ENCODE measurements around the gene SOAT1.
"Not testable (repeated sequence)": the region's sequence is repeated elsewhere in the genome, so short reads cannot be mapped to it uniquely, and the experiment has no call there.

SOAT1 gene

DNA sequence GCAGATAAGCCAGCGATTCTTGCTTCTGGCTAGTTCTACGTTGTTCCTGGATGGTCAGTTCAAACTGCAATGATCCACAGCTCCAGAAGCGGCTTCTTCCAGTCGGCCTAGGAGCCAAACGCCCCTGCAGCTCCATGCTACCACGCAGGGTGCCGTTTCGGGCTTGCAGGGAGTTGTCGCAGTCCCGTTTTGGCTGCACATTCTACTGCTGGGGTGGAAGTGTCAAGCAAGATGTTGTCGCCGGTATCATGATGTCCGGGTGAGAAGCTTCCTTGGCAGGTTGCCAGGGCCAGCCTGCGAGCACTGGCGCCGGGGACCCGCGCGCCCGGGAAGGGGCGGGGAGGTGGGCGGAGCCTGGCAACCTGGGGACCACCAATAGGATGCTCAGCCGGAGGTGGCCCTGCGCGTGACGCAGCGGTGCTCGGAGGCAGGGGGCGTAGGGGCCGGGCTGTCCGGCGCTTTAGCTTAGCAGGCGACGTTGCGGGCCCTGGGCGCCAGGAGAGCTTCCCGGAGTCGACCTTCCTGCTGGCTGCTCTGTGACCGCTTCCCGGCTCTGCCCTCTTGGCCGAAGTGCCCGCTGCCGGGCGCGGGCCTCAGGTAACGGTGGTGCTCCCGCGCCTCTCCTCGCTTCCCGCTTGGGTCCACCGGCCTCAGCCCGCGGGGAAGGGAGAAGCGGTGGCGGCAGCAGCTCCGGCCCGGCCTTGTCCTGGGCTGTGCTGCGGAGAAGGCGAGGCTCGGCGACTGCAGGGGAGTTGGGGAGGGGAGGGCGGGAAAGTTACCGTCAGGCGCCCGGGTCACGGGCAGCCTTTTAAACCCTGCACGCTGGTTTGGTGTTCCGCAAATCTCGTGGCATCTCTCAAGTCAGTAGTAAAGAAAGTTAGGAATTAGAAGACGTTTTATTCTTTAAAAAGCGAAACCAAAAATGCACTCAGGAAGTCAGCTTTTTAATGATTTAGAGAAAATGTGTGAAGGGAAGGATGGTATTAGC, at the start of gene SOAT1:
Gene SOAT1, plus strand, starts transcription at position 458 of the 988 bp plus-strand sequence. CDS start 8,888 bp downstream, outside the sequence.
- peak; percentile 97 for DNase-seq

DNA sequence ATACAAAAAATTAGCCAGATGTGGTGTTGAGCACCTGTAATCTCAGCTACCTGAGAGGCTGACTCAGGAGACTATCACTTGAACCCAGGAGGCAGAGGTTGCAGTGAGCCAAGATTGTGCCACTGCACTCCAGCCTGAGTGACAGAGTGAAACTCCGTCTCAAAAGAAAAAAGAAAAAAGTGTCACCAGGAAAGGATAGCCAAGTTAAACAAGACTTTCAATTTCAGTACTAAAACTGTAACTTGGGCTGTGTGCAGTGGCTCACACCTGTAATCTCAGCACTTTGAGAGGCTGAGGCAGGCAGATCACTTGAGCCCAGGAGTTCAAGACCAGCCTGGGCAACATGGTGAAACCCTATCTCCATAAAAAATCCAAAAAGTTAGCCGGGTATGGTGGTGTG, 48.2 kb upstream of the SOAT1 start:
- DNase-seq: not testable (repeated sequence)

DNA sequence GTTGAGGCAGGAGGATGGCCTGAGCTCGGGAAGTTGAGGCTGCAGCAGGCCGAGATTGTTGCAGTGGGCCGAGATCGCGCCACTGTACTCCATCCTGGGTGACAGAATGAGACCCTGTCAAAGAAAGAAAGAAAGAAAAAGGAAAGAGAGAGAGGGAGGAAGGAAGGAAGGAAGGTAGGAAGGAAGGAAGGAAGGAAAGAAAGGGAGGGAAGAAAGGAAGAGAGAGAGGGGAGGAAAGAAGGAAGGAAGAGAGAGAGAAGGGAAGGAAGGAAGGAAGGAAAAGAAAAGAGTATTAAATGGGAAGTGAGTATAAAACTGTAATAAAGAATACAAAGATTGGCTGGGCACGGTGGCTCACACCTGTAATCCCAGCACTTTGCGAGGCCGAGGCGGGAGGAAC, 45.7 kb upstream of the SOAT1 start:
- DNase-seq: no peak

DNA sequence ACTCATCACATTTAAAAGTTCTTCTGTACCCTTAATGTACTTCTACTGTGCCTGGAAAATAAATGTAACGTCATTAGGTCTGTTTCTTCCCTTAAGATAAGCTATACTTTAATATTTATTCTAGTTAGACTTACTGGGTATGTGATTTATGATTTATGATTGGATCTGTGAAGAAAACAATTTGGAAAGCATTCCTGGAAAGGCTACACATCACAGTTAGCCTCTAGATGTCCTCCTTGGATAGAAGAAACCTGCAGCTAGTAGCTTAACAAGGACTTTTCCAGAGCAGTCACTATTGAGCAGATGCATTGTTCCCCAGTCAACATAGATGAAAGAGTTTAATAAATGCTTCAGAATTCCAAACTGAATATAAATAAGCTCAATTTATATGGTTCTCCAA, 41.9 kb upstream of the SOAT1 start:
- no peak for DNase-seq

DNA sequence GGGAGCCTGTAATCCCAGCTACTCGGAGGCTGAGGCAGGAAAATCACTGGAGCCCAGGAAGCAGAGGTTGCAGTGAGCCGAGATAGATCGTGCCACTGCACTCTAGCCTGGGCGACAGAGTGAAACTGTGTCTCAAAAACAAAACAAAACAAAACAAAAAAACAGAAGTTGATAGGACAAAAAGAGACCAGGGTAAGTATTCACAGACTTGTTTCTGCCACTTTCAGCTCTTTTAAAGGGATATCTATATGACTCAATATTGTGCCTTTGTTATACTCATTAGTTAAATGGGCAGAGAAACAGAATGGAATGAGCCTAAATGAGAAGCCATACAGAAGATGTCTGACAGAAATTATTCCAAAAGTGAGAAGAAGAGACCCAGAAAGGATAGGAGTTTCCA, 41.0 kb upstream of the SOAT1 start:
- DNase-seq: no peak

DNA sequence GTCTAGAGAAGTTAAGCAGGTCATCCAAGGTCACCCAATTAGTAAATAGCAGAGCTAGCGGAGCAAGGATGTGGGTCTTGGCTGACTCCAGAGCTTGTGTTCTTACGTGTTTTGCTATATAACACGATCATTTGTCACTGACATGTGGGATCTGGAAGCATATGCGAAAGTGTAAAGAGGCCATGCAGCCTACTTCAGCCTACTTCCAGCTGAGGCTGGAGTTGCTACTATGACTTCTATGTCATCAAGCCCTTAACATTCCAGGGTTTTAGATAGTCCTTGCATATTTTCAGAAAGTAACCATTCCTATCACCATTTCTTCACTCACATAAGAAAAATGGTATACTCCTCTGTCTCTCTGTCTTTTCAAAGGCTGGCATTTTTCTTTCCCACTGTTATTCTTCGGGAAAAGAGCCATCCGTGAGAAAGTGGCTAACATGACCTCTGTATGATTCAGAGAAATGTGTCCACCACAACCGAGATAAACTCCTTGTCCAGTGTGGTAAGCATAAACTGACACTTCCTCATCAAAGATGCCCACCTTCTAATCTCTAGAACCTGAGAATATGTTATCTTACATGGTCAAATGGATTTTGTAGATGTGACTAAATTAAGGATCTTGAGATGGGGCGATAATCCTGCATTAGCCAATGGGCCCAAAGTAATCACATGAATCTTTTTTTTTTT, 40.2 kb upstream of the SOAT1 start:
- DNase-seq: no peak

DNA sequence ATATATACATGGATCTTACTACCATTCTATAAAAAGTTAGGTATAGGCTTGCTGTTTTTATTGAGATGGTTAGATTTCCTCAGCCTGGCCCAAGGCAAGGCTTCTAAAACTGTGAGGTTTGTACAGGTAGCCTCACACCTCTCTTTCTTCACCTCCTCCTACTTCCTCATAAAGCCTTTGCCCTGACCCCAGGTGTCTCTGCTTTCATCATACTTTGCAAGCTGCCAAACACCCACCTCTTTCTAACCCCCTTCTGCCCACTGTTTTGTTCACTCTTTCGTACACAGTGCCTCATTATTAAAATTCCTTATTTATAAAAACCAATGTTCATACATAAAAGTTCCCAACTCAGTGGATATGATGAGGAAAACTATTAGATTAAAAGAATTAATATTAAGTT, 31.4 kb upstream of the SOAT1 start:
- DNase-seq: no peak

DNA sequence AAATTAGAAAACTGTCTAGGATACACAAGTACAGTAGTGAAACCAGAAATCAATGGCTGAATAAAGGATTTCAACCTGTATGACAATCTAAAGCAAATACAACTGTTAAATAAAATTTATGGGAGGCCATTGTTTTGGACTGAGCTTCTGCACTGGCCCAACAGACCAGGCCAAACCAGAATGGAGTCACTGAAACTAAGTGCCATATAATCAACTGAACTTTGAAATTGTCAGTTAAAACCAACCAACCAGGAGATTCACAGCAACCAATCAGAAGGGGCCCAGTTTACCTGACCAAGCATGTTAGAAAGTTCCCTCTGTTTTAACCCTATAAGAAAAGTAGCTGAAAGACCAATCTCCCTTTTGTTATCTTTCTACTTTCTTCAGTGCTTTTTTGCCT, 30.5 kb upstream of the SOAT1 start:
- no peak for DNase-seq

DNA sequence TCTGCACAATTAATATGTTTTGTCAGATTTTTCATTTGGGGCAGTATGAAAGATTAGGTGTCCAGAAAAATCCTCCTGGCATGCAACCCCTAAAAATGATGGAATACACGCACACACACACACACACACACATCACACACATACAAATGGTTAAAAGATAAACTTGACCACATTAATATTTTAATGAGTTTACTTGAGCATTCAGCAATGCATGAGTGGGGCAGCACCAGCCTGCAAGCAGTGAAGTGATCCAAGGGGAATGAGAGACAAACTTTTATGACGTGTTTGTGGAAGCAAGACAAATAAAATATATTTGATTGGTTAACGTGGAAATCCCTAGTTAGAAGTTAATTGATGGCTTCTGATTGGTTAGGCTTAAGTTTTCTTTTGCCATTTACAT, 29.1 kb upstream of the SOAT1 start:
- DNase-seq: no peak

DNA sequence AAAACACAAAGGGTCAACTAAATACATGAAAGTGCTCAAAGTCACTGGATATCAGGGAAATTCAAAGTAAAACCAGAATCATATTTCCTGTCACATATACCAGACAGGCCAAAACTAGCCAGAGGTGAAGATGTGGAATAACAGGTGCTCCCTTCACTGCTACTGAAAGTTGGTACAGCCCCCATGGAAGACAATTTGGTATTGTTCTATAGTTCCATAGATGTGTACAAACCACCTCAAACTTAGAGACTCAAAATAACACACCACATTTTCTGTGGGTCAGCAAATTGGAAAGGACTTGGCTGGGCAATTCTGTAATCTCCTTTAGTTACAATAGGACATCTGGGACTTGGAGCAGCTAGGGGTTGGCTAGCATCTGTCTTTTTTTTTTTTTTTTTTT, 24.5 kb upstream of the SOAT1 start:
- DNase-seq: no peak

DNA sequence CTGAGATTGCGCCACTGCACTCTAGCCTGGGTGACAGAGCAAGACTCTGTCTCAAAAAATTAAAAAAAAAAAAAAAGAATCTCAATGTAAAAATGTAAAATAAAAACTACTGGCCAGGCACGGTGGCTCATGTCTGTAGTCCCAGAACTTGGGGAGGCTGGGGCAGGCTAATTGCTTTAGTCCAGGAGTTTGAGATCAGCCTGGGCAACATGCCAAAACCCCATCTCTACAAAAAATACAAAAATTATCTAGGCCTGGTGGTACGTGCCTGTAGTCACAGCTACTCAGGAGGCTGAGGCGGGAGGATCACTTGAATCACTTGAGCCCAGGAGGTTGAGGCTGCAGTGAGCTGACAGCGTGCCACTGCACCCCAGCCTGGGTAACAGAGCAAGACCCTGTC, 19.2 kb upstream of the SOAT1 start:
- not testable (repeated sequence) for DNase-seq

DNA sequence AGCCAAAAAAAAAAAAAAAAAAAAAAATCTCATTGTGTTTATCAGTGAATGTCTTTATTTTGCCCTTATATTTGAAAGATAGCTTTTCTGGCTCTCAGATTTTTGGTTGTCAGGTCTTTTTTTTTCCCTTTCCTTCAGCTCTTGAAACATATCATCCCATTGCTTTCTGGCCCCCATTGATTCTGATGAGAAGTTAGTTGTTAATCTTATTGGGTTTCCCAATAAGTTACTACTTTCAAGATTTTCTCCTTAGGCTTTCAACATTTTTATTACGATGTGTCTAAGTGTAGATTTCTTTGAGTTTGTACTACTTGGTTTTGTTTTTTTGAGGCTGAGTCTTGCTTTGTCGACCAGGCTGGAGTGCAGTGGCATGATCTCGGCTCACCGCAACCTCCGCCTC, 14.7 kb upstream of the SOAT1 start:
- no peak for DNase-seq

DNA sequence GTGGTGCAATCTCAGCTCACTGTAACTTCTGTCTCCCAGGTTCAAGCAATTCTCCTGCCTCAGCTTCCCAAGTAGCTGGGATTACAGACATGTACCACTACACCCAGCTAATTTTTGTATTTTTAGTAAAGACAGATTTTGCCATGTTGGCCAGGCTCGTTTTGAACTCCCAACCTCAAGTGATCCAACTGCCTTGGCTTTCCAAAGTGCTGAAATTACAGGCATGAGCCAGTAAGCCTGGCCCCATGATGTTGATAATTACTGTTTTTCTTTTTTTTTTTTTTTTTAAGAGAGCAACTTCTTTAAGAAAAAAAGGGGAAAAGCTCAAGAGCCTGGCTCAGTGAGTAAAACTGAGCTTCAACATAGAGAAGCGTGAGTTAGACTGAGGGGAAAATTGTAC, 9.6 kb upstream of the SOAT1 start:
- DNase-seq: no peak

DNA sequence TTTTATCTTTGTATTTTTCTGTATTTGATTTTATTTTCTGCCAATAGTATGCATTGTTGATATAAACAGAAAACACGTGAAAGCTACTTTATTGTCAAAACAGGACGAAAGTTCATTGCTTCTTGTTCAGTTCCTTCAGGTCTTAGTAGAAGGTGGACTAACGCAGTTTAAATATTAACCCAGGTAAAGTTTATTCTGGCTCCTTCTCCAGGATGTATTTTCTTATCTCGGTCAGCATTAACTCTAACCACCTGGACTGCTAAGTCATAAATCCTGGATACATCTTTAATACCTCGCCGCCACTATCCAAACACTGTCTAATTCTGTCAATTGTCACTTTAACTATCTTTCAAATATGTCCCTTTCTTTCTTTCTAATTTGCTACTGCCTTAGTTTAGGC, 5.7 kb upstream of the SOAT1 start:
- DNase-seq: no peak

DNA sequence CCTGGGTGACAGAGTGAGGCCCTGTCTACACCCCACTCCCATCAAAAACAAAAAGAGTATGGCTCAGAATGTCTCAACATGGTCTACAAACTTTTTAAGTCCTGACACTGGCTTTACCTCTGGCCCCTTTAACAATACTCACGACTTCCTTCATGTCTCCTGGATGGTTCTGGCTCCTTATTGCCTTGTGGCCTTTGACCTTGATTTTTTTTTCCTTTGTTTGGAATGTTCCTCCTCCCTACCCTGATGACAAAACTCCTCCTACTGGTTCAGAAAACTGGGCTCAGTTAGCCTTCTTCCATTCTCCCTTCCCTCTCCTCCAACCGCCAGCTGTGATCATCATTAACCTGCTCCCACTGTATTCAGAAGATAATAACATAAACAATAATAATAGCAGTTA, 4.6 kb upstream of the SOAT1 start:
- no peak for DNase-seq

DNA sequence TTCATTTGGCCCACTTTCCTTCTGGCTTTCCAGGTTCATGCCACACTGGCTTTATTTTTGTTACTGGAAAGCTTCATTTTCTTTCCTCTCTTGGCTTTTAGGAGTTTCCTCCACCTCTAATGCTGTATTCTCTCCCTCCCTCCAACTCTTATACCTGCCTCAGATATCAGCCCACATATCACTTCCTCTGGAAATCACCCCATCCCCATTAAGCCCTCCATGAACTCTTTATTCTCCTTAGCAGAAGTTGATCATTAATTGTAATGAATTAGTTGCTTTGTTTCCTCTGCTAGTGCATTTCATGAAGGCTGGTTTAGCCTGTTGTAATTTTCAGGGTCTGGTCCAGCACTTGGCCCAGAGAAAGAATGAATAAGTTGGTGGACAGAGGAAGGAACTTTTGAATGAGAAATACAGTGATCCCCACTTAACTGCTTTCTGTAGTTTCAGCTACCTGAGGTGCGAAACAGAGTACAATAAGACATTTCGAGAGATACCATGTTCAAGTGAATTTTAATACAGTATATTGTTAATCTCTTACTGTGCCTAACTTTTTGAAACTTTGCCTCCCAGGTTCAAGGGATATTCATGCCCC, 1.7 kb downstream of the SOAT1 start:
- no peak for DNase-seq

DNA sequence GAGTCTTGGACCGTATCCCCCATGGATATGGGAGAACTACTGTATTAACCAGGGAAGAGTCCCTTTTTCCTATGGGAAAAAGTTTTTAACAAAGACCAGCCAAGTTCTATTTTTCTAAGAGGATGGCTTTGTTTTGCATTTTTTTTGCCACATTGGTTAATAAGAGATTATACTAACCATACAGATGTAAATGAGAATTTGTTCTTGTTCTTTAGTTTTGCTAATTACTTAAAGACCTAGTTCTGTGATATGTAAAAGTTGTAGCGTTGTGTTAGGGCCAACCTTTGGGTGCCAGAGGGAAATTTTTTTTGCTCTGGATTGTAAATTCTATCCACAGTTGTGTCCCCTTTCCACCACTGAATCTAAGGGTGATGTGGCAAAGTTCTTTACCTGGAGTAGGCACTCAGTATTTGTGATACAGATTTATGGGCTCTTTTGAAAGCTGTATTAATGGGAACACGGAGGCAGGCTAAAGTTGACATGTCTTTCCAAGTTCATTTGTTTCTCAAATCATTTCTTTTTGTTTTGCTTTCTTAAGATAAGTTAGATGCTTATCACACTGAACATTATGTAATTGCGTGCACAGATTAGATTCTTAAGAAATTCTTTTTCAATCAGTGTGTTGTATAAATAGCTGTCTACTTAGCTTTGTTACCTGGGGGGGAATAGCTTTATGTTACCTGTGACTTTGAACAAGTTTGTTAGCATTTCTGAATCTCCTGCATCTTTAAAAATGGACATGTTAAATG, 2.9 kb downstream of the SOAT1 start:
- no peak for DNase-seq

DNA sequence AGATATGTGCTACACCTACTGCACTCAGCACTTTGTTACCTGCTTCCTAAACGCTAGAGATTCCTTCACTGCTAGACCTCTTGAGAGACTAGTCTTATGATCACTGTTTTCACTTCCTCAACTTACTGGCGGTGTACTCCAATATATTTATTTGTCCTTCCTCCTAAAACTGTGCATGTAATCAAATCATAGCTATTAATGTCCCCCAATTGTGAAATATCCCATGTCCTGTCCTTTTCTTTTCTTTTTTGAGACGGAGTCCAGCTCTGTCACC, 3.4 kb downstream of the SOAT1 start:
- DNase-seq: no peak

DNA sequence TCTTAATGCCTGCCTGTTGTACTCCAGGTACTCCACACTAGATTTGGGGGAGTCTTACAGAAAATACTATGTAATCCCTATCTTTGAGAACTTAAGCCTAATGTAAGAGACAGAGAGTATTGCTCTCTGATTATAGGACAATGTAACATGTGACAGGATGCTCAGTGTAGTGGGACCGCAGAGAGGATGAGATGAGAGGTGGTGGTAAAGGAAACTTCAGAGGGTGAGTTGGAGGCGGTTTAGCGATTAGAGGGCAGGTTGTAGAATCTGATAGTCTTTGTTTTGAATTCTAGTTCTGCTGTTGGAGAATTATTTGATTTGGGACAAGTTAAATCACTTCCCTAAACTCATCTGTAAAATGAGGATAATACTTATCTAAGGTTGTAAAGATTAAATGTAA, 5.4 kb downstream of the SOAT1 start:
- DNase-seq: no peak

DNA sequence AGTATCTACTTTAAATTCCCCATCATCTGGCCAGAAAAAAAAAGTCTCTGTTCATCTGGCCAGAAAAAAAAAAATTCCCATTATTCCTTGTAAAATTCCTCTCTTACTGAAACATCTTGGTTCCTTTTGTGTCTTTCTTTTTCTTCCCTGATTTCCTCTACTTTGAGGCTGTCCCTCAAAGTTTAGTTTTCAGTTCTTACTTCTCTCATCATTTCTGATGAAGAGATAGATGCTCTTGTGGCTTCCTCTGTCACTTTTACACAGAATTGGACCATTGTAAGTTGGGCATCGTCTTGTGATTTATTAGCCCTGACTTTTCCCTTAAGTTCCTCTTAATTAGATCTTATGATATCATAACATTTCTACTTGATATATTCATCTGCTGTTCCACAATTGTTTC, 6.5 kb downstream of the SOAT1 start:
- DNase-seq: no peak

DNA sequence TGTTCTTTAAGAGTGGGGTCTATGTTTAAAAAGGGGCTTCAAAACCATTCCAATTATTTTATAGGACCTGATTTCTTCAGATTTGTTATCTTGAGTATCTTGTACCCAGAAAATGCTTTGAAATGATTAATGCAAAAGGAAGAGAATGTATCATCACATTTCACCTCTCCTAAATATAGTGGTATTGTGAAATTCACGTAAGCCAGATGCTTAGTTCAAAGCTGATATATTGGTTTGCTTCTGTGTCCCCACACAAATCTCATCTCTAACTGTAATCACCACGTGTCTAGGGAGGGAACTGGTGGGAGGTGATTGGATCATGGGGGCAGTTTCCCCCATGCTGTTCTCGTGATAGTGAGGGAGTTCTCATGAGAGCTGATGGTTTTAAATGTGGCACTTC, 8.5 kb downstream of the SOAT1 start:
- DNase-seq: no peak

DNA sequence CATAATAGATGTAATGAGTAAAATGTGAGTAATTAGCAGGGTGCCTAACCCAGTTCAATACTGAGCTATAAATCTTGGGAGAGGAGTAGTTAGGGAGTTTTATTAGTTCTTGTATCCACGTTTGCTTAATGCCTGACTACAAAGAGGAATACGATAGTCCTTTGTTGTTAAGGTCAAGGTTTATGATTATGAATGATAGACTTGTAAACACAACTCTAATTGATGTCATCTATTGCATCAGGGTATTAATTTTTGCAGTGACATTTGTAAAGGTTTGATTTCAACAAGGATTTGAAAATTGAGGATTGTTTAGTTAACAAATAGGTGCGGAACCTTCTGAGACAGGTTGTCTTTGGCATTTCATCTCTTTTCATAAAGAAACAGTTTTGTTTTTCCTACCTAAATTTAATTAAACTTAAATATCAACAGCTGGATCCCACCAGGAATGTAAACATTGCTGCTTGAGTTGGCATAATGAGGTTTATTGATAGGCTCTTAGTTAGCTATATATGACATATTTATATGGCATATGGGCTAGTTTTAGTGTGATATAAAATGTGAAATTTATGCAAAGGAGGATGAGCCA, 9.7 kb downstream of the SOAT1 start:
- no peak for DNase-seq

DNA sequence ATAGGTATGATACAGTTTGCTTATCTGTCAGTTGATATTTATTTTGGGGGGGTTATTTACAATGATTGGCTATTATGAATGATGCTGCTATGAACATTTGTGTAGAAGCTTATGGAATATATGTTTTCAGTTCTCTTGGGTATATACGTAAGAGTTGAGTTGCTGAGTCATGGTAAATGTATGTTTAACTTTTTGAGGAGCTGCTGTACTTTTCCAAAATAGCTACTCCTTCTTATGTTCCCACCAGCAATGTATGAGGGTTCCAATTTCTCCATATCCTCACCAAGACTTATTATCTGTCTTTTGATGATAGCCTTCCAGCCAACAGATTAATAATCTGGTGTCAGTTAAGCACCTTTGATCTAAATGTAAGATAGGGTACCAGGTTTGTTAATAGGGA, 11.9 kb downstream of the SOAT1 start:
- DNase-seq: no peak
